ENCODE results near the gene HILPDA. TPM values are rescaled to one million over a fixed set of nuclear protein-coding genes. Genes with fewer than 3 reads are reported as not detected.

The HILPDA gene
- total and polyA plus RNA-seq, 9 of the 15 experiments (the other 6 are each of a cell fraction or from before 2014, with no cell fraction given), result 8.3 to 71.8 (median 23.5) TPM

DNA sequence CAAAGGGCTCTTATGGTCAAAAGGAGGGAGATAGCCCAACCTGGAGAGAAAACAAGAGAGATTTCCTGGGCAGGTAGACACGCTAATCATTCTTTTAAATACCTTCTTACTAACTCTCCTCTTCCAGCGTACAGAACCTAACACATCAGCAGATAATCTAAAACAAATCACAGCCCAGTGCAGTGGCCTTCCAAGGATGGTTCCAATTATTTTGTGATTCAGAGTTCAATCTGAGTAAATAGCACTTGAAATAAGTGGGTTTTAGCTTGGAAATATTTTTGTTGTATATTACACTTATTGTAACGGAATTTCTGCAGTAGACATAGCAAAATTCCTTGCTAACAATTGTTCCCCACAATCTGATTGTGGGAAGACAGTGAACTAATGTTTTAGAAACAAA is 38.6 kb upstream of the HILPDA start:
- H3K9me1 ChIP-seq (ENCODE audit: control insufficient read depth, insufficient read depth, low read length), result no peaks in the 10 kb centered on the region
- in situ Hi-C loops (cut with MboI), result no loop called here
- ChIA-PET CTCF (ENCODE audit: low intra/inter-chr PET ratio) (no interaction called here), POLR2A (interaction anchor here (0.7 kb wide), 1 partner anchor 9 kb away, joined by 4 read pairs; no protein-coding TSS in a partner anchor)
- intact Hi-C loops (cut with micrococcal nuclease), result no loop called here
- TF ChIP-seq, protein P1, sequence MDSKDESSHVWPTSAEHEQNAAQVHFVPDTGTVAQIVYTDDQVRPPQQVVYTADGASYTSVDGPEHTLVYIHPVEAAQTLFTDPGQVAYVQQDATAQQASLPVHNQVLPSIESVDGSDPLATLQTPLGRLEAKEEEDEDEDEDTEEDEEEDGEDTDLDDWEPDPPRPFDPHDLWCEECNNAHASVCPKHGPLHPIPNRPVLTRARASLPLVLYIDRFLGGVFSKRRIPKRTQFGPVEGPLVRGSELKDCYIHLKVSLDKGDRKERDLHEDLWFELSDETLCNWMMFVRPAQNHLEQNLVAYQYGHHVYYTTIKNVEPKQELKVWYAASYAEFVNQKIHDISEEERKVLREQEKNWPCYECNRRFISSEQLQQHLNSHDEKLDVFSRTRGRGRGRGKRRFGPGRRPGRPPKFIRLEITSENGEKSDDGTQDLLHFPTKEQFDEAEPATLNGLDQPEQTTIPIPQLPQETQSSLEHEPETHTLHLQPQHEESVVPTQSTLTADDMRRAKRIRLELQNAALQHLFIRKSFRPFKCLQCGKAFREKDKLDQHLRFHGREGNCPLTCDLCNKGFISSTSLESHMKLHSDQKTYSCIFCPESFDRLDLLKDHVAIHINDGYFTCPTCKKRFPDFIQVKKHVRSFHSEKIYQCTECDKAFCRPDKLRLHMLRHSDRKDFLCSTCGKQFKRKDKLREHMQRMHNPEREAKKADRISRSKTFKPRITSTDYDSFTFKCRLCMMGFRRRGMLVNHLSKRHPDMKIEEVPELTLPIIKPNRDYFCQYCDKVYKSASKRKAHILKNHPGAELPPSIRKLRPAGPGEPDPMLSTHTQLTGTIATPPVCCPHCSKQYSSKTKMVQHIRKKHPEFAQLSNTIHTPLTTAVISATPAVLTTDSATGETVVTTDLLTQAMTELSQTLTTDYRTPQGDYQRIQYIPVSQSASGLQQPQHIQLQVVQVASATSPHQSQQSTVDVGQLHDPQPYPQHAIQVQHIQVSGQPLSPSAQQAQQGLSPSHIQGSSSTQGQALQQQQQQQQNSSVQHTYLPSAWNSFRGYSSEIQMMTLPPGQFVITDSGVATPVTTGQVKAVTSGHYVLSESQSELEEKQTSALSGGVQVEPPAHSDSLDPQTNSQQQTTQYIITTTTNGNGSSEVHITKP (IDR thresholded peaks at IDR 0.05; ENCODE audit: partially characterized antibody), result no peak
- no peak for TF ChIP-seq ZNF764 (CRISPR knock-in tag; IDR thresholded peaks at IDR 0.05; ENCODE audit: low read depth)
- no peaks in the 10 kb centered on the region for H3K79me2 ChIP-seq (ENCODE audit: control insufficient read depth, insufficient read depth, low read length)
- H3K9me3 ChIP-seq (replicated peaks; ENCODE audit: control insufficient read depth, insufficient read depth, low read depth, low read length), result no peaks in the 10 kb centered on the region
- 4% methylated on average over 3 of the region's 3 CpGs for WGBS (ENCODE audit: insufficient coverage, low coverage, missing lambda C conversion rate)
- no peaks in the 10 kb centered on the region for H3K36me3 ChIP-seq (ENCODE audit: control insufficient read depth, insufficient read depth, low read length)
- no peak overlapping the region for H3K4me2 ChIP-seq (ENCODE audit: insufficient read depth, low read length)
- H3K27me3 ChIP-seq (ENCODE audit: control insufficient read depth in 2 of 2, insufficient read depth in 2 of 2, low read length in 2 of 2), result peaks cover 10 to 18% of the 10 kb centered on the region in 2 experiments; a peak in 4 of 5 replicates
- FAIRE-seq (no peak), DNase-seq (ENCODE audit: extremely low read depth in 1 of 4, low spot score in 3 of 4) (no peak), ATAC-seq (no peak)
- no peaks in the 10 kb centered on the region for H3K4me1 ChIP-seq (replicated peaks in 1 of 2; ENCODE audit: control insufficient read depth in 2 of 2, insufficient read depth in 2 of 2, low read length in 2 of 2)
- no peaks in the 10 kb centered on the region for H4K20me1 ChIP-seq (replicated peaks; ENCODE audit: control insufficient read depth, insufficient read depth, low read length)
- H3K4me3 ChIP-seq, result no peak overlapping the region
- H2AFZ ChIP-seq (ENCODE audit: low read depth, low read length), result no peak overlapping the region
- no peak overlapping the region for H3K9ac ChIP-seq (ENCODE audit: insufficient read depth in 1 of 2, low read depth in 2 of 2, low read length in 2 of 2)
- BruUV-seq (replicated peaks), result no TSS peak
- no peak overlapping the region for H3K27ac ChIP-seq (ENCODE audit: extremely low read depth, low read depth, low read length)

Data from K562 (cell line).